ENCODE results near the gene DGUOK. TPM values are rescaled to one million over a fixed set of nuclear protein-coding genes. Genes with fewer than 3 reads are reported as not detected.

Gene DGUOK
- total and polyA plus RNA-seq, 12 donors = 40.0 to 112 (median 60.0) TPM

DNA sequence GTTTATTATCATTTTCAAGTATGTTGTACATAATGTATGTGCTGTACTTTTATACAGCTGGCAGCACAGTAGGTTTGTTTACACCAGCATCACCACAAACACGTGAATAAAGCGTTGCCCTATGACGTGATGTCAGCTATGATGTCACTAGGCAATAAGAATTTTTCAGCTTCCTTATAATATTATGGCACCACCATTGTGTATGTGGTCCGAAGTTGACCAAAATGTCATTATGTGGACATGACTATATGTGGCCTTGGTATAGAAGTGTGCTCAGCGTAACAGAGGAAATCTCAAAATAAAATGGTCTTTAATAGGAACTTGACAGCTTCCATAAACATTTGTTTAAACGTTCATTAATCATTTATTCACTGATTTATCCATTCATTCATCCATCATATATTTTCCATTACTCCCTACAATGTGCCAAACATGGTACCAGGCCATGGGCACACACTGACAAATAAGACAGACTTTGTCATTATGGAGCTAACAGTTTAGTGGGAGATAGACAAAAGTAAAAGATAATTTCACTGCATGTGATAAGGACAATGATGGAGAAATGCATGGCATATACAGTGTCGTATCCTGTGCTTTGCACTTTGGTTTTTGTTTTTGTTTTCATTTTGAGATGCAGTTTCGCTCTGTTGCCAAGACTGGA lies 15.0 kb upstream of the DGUOK start:
- no peaks in the 10 kb centered on the region for H3K36me3 ChIP-seq (replicated peaks in 1 of 2)
- no peak for TF ChIP-seq POLR2A (IDR thresholded peaks at IDR 0.05)
- TF ChIP-seq, protein P1, sequence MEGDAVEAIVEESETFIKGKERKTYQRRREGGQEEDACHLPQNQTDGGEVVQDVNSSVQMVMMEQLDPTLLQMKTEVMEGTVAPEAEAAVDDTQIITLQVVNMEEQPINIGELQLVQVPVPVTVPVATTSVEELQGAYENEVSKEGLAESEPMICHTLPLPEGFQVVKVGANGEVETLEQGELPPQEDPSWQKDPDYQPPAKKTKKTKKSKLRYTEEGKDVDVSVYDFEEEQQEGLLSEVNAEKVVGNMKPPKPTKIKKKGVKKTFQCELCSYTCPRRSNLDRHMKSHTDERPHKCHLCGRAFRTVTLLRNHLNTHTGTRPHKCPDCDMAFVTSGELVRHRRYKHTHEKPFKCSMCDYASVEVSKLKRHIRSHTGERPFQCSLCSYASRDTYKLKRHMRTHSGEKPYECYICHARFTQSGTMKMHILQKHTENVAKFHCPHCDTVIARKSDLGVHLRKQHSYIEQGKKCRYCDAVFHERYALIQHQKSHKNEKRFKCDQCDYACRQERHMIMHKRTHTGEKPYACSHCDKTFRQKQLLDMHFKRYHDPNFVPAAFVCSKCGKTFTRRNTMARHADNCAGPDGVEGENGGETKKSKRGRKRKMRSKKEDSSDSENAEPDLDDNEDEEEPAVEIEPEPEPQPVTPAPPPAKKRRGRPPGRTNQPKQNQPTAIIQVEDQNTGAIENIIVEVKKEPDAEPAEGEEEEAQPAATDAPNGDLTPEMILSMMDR (IDR thresholded peaks at IDR 0.05) = no peak
- H3K27me3 ChIP-seq = peaks cover 3% of the 10 kb centered on the region
- no peak for DNase-seq
- no peaks in the 10 kb centered on the region for H3K4me1 ChIP-seq (replicated peaks in 1 of 2)
- WGBS, 4 donors = 77 to 85% (median 79%) methylated on average over 8 of the region's 8 CpGs
- no peaks in the 10 kb centered on the region for H3K9me3 ChIP-seq (replicated peaks in 1 of 3)
- intact Hi-C loops (cut with DNase I) = no loop called here
- no peak overlapping the region for H3K4me3 ChIP-seq
- H3K27ac ChIP-seq = no peak overlapping the region

DNA sequence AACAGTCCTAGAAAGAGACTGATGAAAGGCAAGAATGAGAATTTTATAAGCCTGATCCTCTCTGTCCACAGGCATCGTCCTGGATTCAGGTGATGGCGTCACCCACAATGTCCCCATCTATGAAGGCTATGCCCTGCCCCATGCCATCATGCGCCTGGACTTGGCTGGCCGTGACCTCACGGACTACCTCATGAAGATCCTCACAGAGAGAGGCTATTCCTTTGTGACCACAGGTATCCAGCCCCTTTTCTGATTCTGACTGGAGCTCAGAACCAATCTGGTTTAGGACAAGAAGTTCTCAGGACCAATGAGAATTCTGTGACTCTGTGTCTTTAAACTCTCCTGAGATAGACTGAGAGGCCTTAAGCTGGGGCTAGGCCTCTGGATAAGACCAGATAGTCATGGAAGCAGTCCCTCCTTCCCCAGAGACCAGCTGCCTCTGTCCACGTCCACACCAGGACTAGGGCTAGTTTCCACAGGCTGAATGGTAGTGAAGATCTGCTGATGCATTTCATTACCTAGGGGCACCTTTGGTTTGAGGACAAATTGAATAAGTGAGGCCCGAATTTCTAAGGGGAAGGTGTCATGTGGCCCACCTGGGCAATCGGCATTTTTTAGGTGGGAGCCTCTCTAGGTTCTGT lies 13.1 kb upstream of the DGUOK start:
- intact Hi-C loops (cut with DNase I) = no loop called here
- TF ChIP-seq, protein P1 (IDR thresholded peaks at IDR 0.05) = no peak
- no peak for TF ChIP-seq POLR2A (IDR thresholded peaks at IDR 0.05)
- Histone ChIP-seq H3K4me3 (no peak overlapping the region), H3K36me3 (replicated peaks in 1 of 2) (no peaks in the 10 kb centered on the region), H3K27me3 (peaks cover 3% of the 10 kb centered on the region), H3K4me1 (replicated peaks in 1 of 2) (no peaks in the 10 kb centered on the region), H3K27ac (no peak overlapping the region), H3K9me3 (replicated peaks in 1 of 3) (no peaks in the 10 kb centered on the region)
- DNase-seq = no peak
- 87 to 91% (median 89%) methylated on average over 7 to 8 of the region's 8 CpGs for WGBS, 4 donors

DNA sequence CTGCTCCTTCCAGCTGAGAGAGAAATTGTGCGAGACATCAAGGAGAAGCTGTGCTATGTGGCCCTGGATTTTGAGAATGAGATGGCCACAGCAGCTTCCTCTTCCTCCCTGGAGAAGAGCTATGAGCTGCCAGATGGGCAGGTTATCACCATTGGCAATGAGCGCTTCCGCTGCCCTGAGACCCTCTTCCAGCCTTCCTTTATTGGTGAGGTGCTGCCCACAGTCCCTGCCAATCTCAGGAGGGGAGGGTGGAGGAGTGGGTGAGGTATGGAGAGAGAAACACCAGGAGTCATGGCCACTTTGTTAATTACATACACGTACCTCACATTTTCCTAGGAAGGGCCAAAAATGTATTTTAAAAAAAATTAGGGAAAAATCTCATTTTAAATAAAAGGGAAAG lies 12.0 kb upstream of the DGUOK start:
- WGBS, 4 donors = 78 to 87% (median 85%) methylated on average over 4 of the region's 4 CpGs
- H3K27ac ChIP-seq = no peak overlapping the region
- H3K27me3 ChIP-seq = peaks cover 7% of the 10 kb centered on the region
- intact Hi-C loops (cut with DNase I) = no loop called here
- TF ChIP-seq POLR2A (IDR thresholded peaks at IDR 0.05) = no peak
- TF ChIP-seq, protein P1 (IDR thresholded peaks at IDR 0.05) = no peak
- no peaks in the 10 kb centered on the region for H3K4me1 ChIP-seq (replicated peaks in 1 of 2)
- H3K36me3 ChIP-seq (replicated peaks in 1 of 2) = no peaks in the 10 kb centered on the region
- no peaks in the 10 kb centered on the region for H3K9me3 ChIP-seq (replicated peaks in 1 of 3)
- H3K4me3 ChIP-seq = no peak overlapping the region
- DNase-seq = no peak

DNA sequence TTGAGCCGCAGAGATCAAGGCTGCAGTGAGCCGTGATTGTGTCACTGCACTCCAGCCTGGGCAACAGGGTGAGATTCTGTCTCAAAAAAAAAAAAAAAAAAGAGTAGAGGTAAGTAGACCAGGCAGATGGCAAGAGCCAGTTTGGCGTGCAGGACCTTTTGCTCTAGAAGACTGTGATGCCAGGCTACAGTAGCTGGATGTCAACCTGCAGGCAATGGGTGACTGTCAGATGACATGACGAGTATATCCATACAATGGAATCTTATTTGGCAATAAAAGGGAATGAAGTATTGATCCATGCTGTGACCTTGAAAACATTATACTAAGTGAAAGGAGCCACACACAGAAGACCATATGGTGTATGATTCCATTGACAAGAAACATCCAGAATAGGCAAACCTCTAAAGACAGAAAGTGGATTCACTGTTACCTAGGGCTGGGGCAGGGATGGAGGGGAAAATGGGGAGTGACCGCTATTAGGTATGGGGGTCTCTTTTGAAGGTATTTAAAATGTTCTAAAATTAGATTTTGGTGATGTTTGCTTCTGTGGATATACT lies 11.2 kb upstream of the DGUOK start:
- H3K27me3 ChIP-seq = peaks cover 9% of the 10 kb centered on the region

More for the DNA sequence above, 11.2 kb upstream of the DGUOK start:
- DNase-seq = no peak
- intact Hi-C loops (cut with DNase I) = no loop called here
- H3K4me1 ChIP-seq (replicated peaks in 1 of 2) = no peaks in the 10 kb centered on the region
- TF ChIP-seq POLR2A (IDR thresholded peaks at IDR 0.05) = no peak
- TF ChIP-seq, protein P1 (IDR thresholded peaks at IDR 0.05) = no peak
- H3K9me3 ChIP-seq (replicated peaks in 1 of 3) = no peaks in the 10 kb centered on the region
- H3K36me3 ChIP-seq (replicated peaks in 1 of 2) = no peaks in the 10 kb centered on the region
- 82 to 91% (median 87%) methylated on average over 5 of the region's 5 CpGs for WGBS, 4 donors
- no peak overlapping the region for H3K4me3 ChIP-seq
- H3K27ac ChIP-seq = no peak overlapping the region

Data from adrenal gland (tissue), 12 donors.